OCI-LY7 (cell line): Measurements from ENCODE around the gene CATSPER3. TPM values are rescaled to one million over a fixed set of nuclear protein-coding genes. Genes with fewer than 3 reads are reported as not detected.

Experiments used
- BruUV-seq: library from RNA; stranded (reverse); fragments of 400-500 nt; replicated peaks from 2 replicates; lab custom pipeline; 2021; lab: Mats Ljungman, UMichigan
- CTCF ChIA-PET: fragments of 300-600 bp; sonication (Branson Sonifier 250); formaldehyde crosslinking; loops from one replicate; lab custom pipeline; 2022; ENCODE audit warnings: antibody characterized with exemption; ENCODE audit not compliant: unreplicated experiment; lab: Charles Lee
- POLR2A ChIA-PET: fragments of 300-600 bp; sonication (Branson Sonifier 250); formaldehyde crosslinking; loops from one replicate; lab custom pipeline; 2022; ENCODE audit warnings: antibody characterized with exemption; lab: Charles Lee
- DNase-seq: peaks from one replicate; pipeline ENCODE4 v3.0.0-alpha.2; 2015; ENCODE audit warnings: low spot score
- H2AFZ ChIP-seq: fragments of 200-600 bp; sonication (generic), shearing (Covaris generic); 2 replicates; pipeline ENCODE4 v1.6.1; 2014; ENCODE audit warnings: mild to moderate bottlenecking, antibody characterized with exemption, low read length, moderate library complexity
- H3K27ac ChIP-seq: fragments of 200-600 bp; sonication (generic); 2 replicates; pipeline ENCODE4 v1.5.1; 2014; ENCODE audit warnings: mixed run types, low read depth, mild to moderate bottlenecking, moderate library complexity, low read length, inconsistent platforms; ENCODE audit not compliant: poor library complexity, severe bottlenecking
- H3K36me3 ChIP-seq: fragments of 200-600 bp; sonication (generic); 2 replicates; pipeline ENCODE4 v1.6.1; 2014; ENCODE audit warnings: mild to moderate bottlenecking, antibody characterized with exemption, low read length, moderate library complexity, mixed read lengths; ENCODE audit not compliant: insufficient read depth
- H3K4me1 ChIP-seq: fragments of 200-600 bp; sonication (generic); 2 replicates; pipeline ENCODE4 v1.5.1; 2014; ENCODE audit warnings: mild to moderate bottlenecking, low read length; ENCODE audit not compliant: insufficient read depth, poor library complexity, severe bottlenecking
- H3K4me2 ChIP-seq: fragments of 200-600 bp; sonication (generic); 2 replicates; pipeline ENCODE4 v1.6.1; 2014; ENCODE audit warnings: mild to moderate bottlenecking, low read length
- H3K4me3 ChIP-seq: fragments of 200-600 bp; sonication (generic); 2 replicates; pipeline ENCODE4 v1.5.1; 2014; ENCODE audit warnings: mild to moderate bottlenecking, low read depth, low read length; ENCODE audit not compliant: poor library complexity, severe bottlenecking
- H3K79me2 ChIP-seq: fragments of 200-600 bp; sonication (generic); 2 replicates; pipeline ENCODE4 v1.6.1; 2016; ENCODE audit warnings: low read depth, mild to moderate bottlenecking, low read length, moderate library complexity, mixed read lengths; ENCODE audit not compliant: insufficient read depth
- H3K9me2 ChIP-seq: fragments of 200-600 bp; sonication (generic); 2 replicates; pipeline ENCODE4 v1.6.1; 2016; ENCODE audit warnings: mild to moderate bottlenecking, low read length, mixed read lengths; ENCODE audit not compliant: insufficient read depth
- H3K9me3 ChIP-seq: fragments of 200-600 bp; sonication (generic); 2 replicates; pipeline ENCODE4 v1.6.1; 2014; ENCODE audit warnings: mild to moderate bottlenecking, mixed run types, low read length, mixed read lengths
- H4K20me1 ChIP-seq: fragments of 200-600 bp; sonication (generic); 2 replicates; pipeline ENCODE4 v1.6.1; 2014; ENCODE audit warnings: mild to moderate bottlenecking, antibody characterized with exemption, low read length, moderate library complexity, mixed read lengths; ENCODE audit not compliant: insufficient read depth
- CTCF ChIP-seq: fragments of 200-600 bp; sonication (generic); conservative IDR thresholded peaks from 2 replicates; pipeline ENCODE4 v1.5.1; 2014; ENCODE audit warnings: mild to moderate bottlenecking, antibody characterized with exemption, low read length, moderate library complexity, mixed read lengths
- EZH2phosphoT487 ChIP-seq: fragments of 200-600 bp; sonication (generic); IDR thresholded peaks from 2 replicates; pipeline ENCODE4 v1.6.1; 2018; ENCODE audit warnings: low read depth, borderline replicate concordance, mild to moderate bottlenecking, mixed run types, antibody characterized with exemption, low read length, moderate library complexity, mixed read lengths
- intact Hi-C: fragments of 100-400 bp; cut with micrococcal nuclease; formaldehyde crosslinking; loops from one replicate; pipeline ENCODE4 v1.10.0; 2022; ENCODE audit not compliant: unreplicated experiment
- total RNA-seq, 2 experiments: library from RNA; depleted of rRNA in 1 of 2; stranded (reverse); fragments of >200 nt in 1 of 2; shearing (Covaris generic) in 1 of 2; gene quantifications; 2 replicates each; pipeline ENCODE4 v1.2.3, GENCODE V29; 2014 to 2022

CATSPER3 gene
- total RNA-seq, 2 experiments from 2014 or later, result 0.61 TPM; not detected in 1

GRCh38 chr5:135027266-135027696 lies 59.6 kb downstream of the CATSPER3 start:
- ChIA-PET CTCF (no interaction called here), POLR2A (no interaction called here)
- no peaks in the 10 kb centered on the region for H3K9me3 ChIP-seq
- no TSS peak for BruUV-seq
- peaks cover 13% of the 10 kb centered on the region; the same call in 1 of the 2 replicates for H4K20me1 ChIP-seq
- no peak overlapping the region for H3K4me2 ChIP-seq
- peaks cover 32% of the 10 kb centered on the region for H3K79me2 ChIP-seq
- H3K36me3 ChIP-seq, result peaks cover 68% of the 10 kb centered on the region
- no peak overlapping the region for H3K4me3 ChIP-seq
- TF ChIP-seq CTCF (no peak), EZH2phosphoT487 (no peak)
- H3K27ac ChIP-seq, result no peak overlapping the region
- peaks cover 29% of the 10 kb centered on the region for H3K4me1 ChIP-seq
- H2AFZ ChIP-seq, result no peak overlapping the region
- intact Hi-C loops, result no loop called here
- no peak for DNase-seq
- H3K9me2 ChIP-seq, result no peaks in the 10 kb centered on the region

- ChIA-PET POLR2A (no interaction called here), CTCF (no interaction called here)
- Histone ChIP-seq H3K4me3 (no peak overlapping the region), H3K9me3 (no peaks in the 10 kb centered on the region), H3K79me2 (peaks cover 39% of the 10 kb centered on the region), H3K4me1 (peaks cover 29% of the 10 kb centered on the region), H3K36me3 (peaks cover 72% of the 10 kb centered on the region), H3K27ac (no peak overlapping the region), H4K20me1 (peaks cover 16% of the 10 kb centered on the region; the same call in 1 of the 2 replicates), H3K4me2 (no peak overlapping the region), H3K9me2 (no peaks in the 10 kb centered on the region), H2AFZ (no peak overlapping the region)
- TF ChIP-seq EZH2phosphoT487 (no peak), CTCF (no peak)
- no peak for DNase-seq
- intact Hi-C loops, result no loop called here
- BruUV-seq, result no TSS peak
Measured at GRCh38 chr5:135027697-135028615, 60.2 kb downstream of the CATSPER3 start.
